Caco-2 (cell line): ENCODE measurements around the gene AUTS2. TPM values are rescaled to one million over a fixed set of nuclear protein-coding genes. Genes with fewer than 3 reads are reported as not detected.

ENCODE experiments used
- BruUV-seq: library from RNA; stranded (reverse); fragments of 400-500 nt; replicated peaks from 2 replicates; lab custom pipeline; 2021; lab: Mats Ljungman, UMichigan
- CTCF ChIA-PET: fragments of 300-600 bp; sonication (Branson Sonifier 250); formaldehyde crosslinking; loops from one replicate; lab custom pipeline; 2022; ENCODE audit warnings: antibody characterized with exemption; lab: Charles Lee
- POLR2A ChIA-PET: fragments of 300-600 bp; sonication (Branson Sonifier 250); formaldehyde crosslinking; loops from one replicate; lab custom pipeline; 2022; ENCODE audit warnings: antibody characterized with exemption; lab: Charles Lee
- DNase-seq, 2 experiments: peaks; one replicate each; pipeline versions ENCODE4 v3.0.0 to v3.0.0-alpha.2; 2020 to 2022
- H3K27me3 ChIP-seq: replicated peaks from 2 replicates; pipeline ENCODE4 v1.6.0; 2011; ENCODE audit warnings: low read length; ENCODE audit not compliant: control insufficient read depth, insufficient read depth
- H3K36me3 ChIP-seq: 2 replicates; pipeline ENCODE4 v1.5.1; 2011; ENCODE audit warnings: low read length; ENCODE audit not compliant: control insufficient read depth, insufficient read depth
- H3K4me1 ChIP-seq: fragments of 250-450 bp; sonication (Bioruptor Pico); 2 replicates; pipeline ENCODE4 v1.5.1; 2020; ENCODE audit warnings: mild to moderate bottlenecking
- H3K4me3 ChIP-seq: 2 replicates; pipeline ENCODE4 v1.5.1; 2011; ENCODE audit warnings: low read depth, mild to moderate bottlenecking, control low read depth, low read length
- H3K9me3 ChIP-seq: fragments of 250-450 bp; sonication (Bioruptor Pico); 2 replicates; pipeline ENCODE4 v1.5.1; 2020; ENCODE audit warnings: mild to moderate bottlenecking, moderate library complexity
- H3K27ac Mint-ChIP-seq: one replicate; pipeline ENCODE4 v1.8.0; 2022; ENCODE audit warnings: mixed read lengths; ENCODE audit not compliant: unreplicated experiment
- H3K27me3 Mint-ChIP-seq: one replicate; pipeline ENCODE4 v1.8.0; 2022; ENCODE audit warnings: mixed read lengths; ENCODE audit not compliant: insufficient read depth, unreplicated experiment
- H3K36me3 Mint-ChIP-seq: one replicate; pipeline ENCODE4 v1.8.0; 2022; ENCODE audit warnings: mild to moderate bottlenecking, mixed read lengths; ENCODE audit not compliant: insufficient read depth, unreplicated experiment
- H3K4me1 Mint-ChIP-seq: one replicate; pipeline ENCODE4 v1.8.0; 2022; ENCODE audit warnings: low read depth, mixed read lengths; ENCODE audit not compliant: unreplicated experiment
- H3K4me3 Mint-ChIP-seq: one replicate; pipeline ENCODE4 v1.8.0; 2022; ENCODE audit warnings: mild to moderate bottlenecking, moderate library complexity, mixed read lengths; ENCODE audit not compliant: unreplicated experiment
- H3K9me3 Mint-ChIP-seq: one replicate; pipeline ENCODE4 v1.8.0; 2022; ENCODE audit warnings: mixed read lengths; ENCODE audit not compliant: unreplicated experiment
- intact Hi-C: fragments of 100-400 bp; cut with micrococcal nuclease; formaldehyde crosslinking; loops from one replicate; pipeline ENCODE4 v1.10.0; 2022; ENCODE audit not compliant: unreplicated experiment
- total RNA-seq: library from RNA; stranded (reverse); gene quantifications from 2 replicates; pipeline ENCODE4 v1.2.3, GENCODE V29; 2022
- TF ChIP-seq, protein P1 (sequence below), 2 experiments: fragments of 200-600 bp in 1 of 2; IDR thresholded peaks; 1 replicate in 1 of 2; 2 replicates in 1 of 2; pipeline versions ENCODE4 v1.5.1 to v1.8.0; 2011 to 2022; ENCODE audit warnings: antibody characterized with exemption in 1 of 2, control low read depth in 1 of 2, inconsistent platforms in 1 of 2, low read depth in 1 of 2, low read length in 1 of 2, mild to moderate bottlenecking in 1 of 2, moderate library complexity in 1 of 2; ENCODE audit not compliant: insufficient read depth in 1 of 2, severe bottlenecking in 1 of 2, unreplicated experiment in 1 of 2

The AUTS2 gene
- total RNA-seq, 1 experiment from 2014 or later, result 37.1 TPM

DNA sequence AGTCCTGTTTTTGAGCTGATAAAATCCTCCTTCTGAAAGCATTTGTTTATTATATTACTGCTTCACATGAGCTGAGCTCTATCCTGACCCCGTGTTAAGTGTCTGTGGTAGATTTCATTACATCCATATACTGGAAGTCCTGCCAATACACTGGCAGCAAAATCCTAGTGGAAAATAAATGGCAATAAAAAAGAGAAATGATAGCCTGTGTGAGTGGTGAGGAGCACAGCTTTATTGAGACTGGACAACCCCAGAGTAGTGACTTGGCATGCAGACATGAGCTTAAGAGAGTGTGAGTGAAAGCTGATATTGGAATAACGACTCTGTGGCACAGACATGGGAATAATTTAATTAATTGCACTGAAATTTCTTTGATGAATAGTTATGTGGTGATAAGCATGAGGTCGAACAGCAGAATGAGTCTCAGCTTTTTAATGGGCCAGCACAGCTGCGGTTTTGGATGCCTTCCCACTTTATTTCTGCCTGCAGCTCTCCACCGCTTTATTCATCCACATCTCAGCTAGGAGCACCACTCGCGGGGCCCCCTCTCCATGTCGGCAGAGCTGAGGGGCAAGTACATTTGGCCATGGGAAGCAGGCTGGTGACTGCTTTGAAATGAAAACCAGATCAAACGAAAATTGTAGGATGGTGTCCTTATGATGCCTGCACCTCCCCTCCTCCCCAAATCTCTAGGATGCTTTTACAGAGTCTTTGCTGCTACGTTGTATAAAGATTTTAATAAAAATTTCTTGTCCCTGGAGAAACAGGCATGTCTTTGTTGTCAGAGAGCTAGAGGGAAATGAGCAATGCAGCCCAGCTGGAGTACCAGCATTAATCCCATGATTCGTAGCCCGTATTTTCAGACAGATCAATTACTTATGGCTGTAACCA, 494.3 kb downstream of the AUTS2 start:
- ChIA-PET CTCF (no interaction called here), POLR2A (no interaction called here)
- BruUV-seq, result no TSS peak

DNA sequence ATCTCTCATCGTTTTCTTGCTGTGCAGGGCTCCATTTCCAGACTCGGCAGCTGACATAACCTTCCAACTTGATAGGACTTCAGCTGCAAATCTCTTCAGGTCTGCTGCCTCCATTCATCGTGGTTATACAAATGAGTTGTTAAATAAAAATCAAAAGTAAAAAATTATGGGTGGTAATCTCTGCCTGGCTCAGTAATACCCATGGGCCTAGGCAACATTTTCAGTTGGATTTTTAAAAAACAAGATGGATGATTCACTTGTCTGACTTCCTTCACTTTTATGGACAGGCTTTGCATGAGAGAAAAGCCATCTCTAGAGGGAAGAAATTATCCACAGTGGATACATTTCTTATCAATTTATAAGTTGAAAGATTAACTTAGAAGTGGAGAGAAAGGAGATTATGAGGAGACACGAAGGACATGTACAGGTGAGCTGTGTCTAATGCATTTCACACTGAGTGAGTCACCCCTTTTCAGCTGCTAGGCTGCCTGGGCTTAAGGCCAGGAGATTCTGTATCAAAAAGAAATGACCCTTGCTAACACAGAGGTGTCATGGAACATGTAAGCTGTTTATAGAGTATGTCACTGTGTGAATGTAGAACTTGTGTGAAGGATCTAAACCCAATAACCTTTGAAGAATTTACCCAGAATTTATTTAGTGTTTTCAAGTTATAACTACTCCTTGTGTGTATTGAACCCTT, 495.1 kb downstream of the AUTS2 start:
- Mint-ChIP-seq H3K4me1 (no peaks in the 10 kb centered on the region), H3K4me3 (no peak overlapping the region), H3K9me3 (no peaks in the 10 kb centered on the region), H3K27me3 (peaks cover 5% of the 10 kb centered on the region), H3K36me3 (no peaks in the 10 kb centered on the region), H3K27ac (no peak overlapping the region)
- intact Hi-C loops, result no loop called here
- CTCF ChIA-PET, result no interaction called here
- Histone ChIP-seq H3K27me3 (no peaks in the 10 kb centered on the region; the same call in 1 of the 2 replicates), H3K4me3 (no peak overlapping the region), H3K36me3 (no peaks in the 10 kb centered on the region), H3K9me3 (no peaks in the 10 kb centered on the region), H3K4me1 (no peaks in the 10 kb centered on the region)
- no peak for DNase-seq
- no TSS peak for BruUV-seq
- POLR2A ChIA-PET, result no interaction called here
- TF ChIP-seq, protein P1, sequence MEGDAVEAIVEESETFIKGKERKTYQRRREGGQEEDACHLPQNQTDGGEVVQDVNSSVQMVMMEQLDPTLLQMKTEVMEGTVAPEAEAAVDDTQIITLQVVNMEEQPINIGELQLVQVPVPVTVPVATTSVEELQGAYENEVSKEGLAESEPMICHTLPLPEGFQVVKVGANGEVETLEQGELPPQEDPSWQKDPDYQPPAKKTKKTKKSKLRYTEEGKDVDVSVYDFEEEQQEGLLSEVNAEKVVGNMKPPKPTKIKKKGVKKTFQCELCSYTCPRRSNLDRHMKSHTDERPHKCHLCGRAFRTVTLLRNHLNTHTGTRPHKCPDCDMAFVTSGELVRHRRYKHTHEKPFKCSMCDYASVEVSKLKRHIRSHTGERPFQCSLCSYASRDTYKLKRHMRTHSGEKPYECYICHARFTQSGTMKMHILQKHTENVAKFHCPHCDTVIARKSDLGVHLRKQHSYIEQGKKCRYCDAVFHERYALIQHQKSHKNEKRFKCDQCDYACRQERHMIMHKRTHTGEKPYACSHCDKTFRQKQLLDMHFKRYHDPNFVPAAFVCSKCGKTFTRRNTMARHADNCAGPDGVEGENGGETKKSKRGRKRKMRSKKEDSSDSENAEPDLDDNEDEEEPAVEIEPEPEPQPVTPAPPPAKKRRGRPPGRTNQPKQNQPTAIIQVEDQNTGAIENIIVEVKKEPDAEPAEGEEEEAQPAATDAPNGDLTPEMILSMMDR (IDR thresholded peaks at IDR 0.05; ENCODE audit: insufficient read depth in 1 of 2, low read depth in 1 of 2, low read length in 1 of 2, severe bottlenecking in 1 of 2, unreplicated experiment in 1 of 2), result no peak

More for the DNA sequence above, 494.3 kb downstream of the AUTS2 start:
- Histone ChIP-seq H3K4me3 (no peak overlapping the region), H3K27me3 (no peaks in the 10 kb centered on the region; the same call in 1 of the 2 replicates), H3K36me3 (no peaks in the 10 kb centered on the region), H3K4me1 (no peaks in the 10 kb centered on the region), H3K9me3 (no peaks in the 10 kb centered on the region)
- TF ChIP-seq, protein P1 (IDR thresholded peaks at IDR 0.05; ENCODE audit: insufficient read depth in 1 of 2, low read depth in 1 of 2, low read length in 1 of 2, severe bottlenecking in 1 of 2, unreplicated experiment in 1 of 2), result no peak
- no peaks in the 10 kb centered on the region for H3K36me3 Mint-ChIP-seq
- H3K9me3 Mint-ChIP-seq, result no peaks in the 10 kb centered on the region
- H3K4me1 Mint-ChIP-seq, result no peaks in the 10 kb centered on the region
- intact Hi-C loops, result no loop called here
- no peak overlapping the region for H3K4me3 Mint-ChIP-seq
- peaks cover 5% of the 10 kb centered on the region for H3K27me3 Mint-ChIP-seq
- no peak for DNase-seq
- H3K27ac Mint-ChIP-seq, result no peak overlapping the region

GRCh38 chr7:70094831-70095230, 496.6 kb downstream of the AUTS2 start:
- no peak overlapping the region for H3K4me3 Mint-ChIP-seq
- intact Hi-C loops, result no loop called here
- TF ChIP-seq, protein P1 (IDR thresholded peaks at IDR 0.05; ENCODE audit: insufficient read depth in 1 of 2, low read depth in 1 of 2, low read length in 1 of 2, severe bottlenecking in 1 of 2, unreplicated experiment in 1 of 2), result no peak
- H3K36me3 Mint-ChIP-seq, result no peaks in the 10 kb centered on the region
- DNase-seq, result no peak
- no peaks in the 10 kb centered on the region for H3K9me3 Mint-ChIP-seq
- Histone ChIP-seq H3K27me3 (no peaks in the 10 kb centered on the region; the same call in 1 of the 2 replicates), H3K36me3 (no peaks in the 10 kb centered on the region), H3K4me3 (no peak overlapping the region), H3K9me3 (no peaks in the 10 kb centered on the region), H3K4me1 (no peaks in the 10 kb centered on the region)
- peaks cover 5% of the 10 kb centered on the region for H3K27me3 Mint-ChIP-seq
- no peak overlapping the region for H3K27ac Mint-ChIP-seq
- no TSS peak for BruUV-seq
- ChIA-PET POLR2A (no interaction called here), CTCF (no interaction called here)
- H3K4me1 Mint-ChIP-seq, result no peaks in the 10 kb centered on the region
